GM12872 (cell line): ENCODE data around the gene TEPSIN.

Experiments
- TF ChIP-seq, protein P1 (sequence below): IDR thresholded peaks from 3 replicates; pipeline ENCODE4 v1.5.1; 2011; ENCODE audit warnings: low read depth, mild to moderate bottlenecking, low read length, moderate library complexity; ENCODE audit not compliant: insufficient read depth

Gene TEPSIN, protein sequence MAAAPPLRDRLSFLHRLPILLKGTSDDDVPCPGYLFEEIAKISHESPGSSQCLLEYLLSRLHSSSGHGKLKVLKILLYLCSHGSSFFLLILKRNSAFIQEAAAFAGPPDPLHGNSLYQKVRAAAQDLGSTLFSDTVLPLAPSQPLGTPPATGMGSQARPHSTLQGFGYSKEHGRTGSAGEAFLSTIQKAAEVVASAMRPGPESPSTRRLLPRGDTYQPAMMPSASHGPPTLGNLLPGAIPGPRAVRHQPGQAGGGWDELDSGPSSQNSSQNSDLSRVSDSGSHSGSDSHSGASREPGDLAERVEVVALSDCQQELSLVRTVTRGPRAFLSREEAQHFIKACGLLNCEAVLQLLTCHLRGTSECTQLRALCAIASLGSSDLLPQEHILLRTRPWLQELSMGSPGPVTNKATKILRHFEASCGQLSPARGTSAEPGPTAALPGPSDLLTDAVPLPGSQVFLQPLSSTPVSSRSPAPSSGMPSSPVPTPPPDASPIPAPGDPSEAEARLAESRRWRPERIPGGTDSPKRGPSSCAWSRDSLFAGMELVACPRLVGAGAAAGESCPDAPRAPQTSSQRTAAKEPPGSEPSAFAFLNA

DNA sequence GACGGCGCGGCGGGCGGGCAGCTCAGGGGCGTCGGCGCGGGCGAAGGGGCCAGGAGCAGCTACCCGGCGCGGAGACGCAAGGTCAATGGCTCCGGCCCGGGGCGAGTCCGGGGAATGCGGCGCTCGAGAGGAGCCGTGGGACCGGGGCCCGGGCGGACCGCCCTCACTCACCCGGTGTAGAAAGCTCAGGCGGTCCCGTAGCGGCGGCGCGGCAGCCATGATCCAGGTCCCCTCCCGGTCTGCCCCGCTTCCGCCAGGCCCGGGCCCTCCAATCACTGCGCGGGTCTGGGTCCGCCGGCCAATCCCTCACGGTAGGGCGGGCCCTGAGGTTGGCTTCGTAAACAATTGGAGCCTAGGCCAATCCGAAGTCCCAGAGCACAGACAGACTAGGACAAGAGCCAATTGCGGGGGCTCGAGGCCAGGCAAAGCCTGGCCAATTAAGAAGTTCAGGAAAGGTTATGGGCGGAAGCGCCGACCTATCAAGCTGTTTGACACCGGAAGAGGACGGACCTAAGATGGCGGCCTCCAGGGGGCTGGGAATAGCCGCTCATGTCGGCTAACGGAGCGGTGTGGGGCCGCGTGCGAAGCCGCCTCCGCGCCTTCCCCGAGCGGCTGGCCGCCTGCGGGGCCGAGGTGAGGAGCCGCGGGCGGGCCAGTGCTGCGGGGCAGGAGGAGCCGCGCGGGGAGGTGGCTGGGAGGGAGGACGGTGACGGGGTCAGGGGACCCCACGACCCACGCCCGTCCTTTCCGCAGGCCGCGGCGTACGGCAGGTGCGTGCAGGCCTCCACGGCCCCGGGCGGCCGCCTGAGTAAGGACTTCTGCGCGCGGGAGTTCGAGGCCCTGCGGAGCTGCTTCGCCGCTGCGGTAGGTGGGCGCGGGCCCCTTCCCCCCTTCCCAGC, at the start of gene TEPSIN, which contains the start of gene NDUFAF8:
TEPSIN (minus strand) TSS at position 241 of the 899 bp plus-strand sequence; CDS start at position 219, 22 bp downstream.
NDUFAF8 (plus strand) TSS at position 504 of the 899 bp plus-strand sequence; CDS start at position 550, 46 bp downstream.
- TF ChIP-seq, protein P1, sequence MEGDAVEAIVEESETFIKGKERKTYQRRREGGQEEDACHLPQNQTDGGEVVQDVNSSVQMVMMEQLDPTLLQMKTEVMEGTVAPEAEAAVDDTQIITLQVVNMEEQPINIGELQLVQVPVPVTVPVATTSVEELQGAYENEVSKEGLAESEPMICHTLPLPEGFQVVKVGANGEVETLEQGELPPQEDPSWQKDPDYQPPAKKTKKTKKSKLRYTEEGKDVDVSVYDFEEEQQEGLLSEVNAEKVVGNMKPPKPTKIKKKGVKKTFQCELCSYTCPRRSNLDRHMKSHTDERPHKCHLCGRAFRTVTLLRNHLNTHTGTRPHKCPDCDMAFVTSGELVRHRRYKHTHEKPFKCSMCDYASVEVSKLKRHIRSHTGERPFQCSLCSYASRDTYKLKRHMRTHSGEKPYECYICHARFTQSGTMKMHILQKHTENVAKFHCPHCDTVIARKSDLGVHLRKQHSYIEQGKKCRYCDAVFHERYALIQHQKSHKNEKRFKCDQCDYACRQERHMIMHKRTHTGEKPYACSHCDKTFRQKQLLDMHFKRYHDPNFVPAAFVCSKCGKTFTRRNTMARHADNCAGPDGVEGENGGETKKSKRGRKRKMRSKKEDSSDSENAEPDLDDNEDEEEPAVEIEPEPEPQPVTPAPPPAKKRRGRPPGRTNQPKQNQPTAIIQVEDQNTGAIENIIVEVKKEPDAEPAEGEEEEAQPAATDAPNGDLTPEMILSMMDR: no peak

DNA sequence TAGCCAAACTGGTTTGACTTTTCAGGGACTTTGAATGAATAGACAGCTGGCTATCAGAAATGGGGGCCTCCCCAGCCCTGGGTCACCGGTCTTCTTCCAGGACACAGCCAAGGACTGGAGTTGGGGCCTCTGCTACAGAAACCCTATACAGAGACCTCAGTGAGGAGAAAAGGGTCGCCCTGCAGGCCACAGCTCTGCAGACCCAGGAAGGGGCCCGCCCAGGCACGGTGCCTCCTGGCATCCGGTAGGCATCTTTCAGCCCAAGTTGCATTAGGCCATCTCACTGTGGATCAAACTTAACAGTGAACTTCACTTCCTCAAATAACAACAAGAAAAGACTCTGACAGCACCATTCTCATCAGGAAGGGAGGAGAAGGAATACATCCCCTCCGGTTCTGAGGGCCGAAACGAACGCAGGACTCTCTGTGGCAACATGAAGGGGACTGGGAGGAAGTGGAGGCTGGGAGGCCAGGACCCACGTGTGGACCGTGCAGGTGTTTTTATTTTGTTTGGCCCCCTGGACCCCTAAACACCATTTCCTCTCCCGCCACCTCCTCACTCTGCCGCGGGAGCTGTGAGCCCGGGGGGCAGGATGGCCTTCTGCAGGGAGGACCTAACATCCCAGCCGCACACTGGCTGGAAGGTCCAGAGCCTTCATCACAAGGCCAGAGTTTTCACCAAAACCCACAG, 49.0 kb upstream of the TEPSIN start:
- TF ChIP-seq, protein P1: no peak

- TF ChIP-seq, protein P1: no peak
Observed at GRCh38 chr17:81287152-81287551, 48.3 kb upstream of the TEPSIN start.

GRCh38 chr17:81286491-81287145, 47.8 kb upstream of the TEPSIN start:
- TF ChIP-seq, protein P1: no peak

DNA sequence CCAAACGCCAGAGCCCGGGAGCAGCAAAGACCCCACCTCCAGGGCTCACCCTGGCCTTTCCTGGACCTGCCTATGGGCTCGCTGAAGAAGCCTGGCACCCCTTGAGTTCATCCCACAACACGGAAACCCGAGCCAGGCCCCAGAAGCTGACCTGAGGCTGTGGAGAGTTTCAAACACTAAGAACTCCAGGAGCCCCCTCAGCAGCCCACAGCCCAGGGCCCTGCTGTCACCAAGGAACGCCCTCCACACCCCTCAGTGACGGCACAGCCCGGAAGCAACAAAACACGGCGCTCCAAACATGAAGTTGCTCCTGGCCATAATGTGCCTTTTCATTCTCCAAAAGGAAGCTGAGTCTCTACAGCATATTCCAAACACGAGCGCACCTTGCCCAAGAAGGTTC, 47.0 kb upstream of the TEPSIN start:
- TF ChIP-seq, protein P1: no peak

- TF ChIP-seq, protein P1: no peak
Observed at GRCh38 chr17:81285179-81285878, 46.5 kb upstream of the TEPSIN start.
